ENCODE data around the gene REG4.
A peak's percentile ranks its signal among the peaks of the same experiment; 100 is the strongest.
"Not testable (repeated sequence)": the region's sequence is repeated elsewhere in the genome, so short reads cannot be mapped to it uniquely, and the experiment has no call there.

REG4 gene

DNA sequence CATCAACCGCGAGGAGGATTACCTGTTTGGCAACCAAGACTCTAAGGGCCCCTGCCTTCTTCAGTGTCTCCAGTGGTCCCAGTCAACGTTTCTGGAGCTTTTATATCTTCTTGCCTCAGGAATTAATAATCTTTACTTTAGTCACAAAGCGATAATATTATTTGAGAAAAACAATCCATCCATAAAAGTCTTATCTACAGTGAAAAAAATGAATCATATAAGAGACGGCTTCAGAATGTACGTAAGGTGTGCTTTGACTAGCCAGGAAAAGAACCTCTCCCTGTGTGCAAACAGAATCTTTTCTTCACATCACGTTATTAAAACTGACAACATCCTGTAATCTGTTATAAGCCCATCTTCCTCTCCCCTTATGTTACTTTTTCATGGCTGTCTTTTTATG is at the start of gene REG4:
Gene REG4 (minus strand): TSS at position 74 of the 400 bp plus-strand sequence. CDS start 2,691 bp downstream, outside the sequence.
- TF ChIP-seq ZFX (IDR thresholded peaks at IDR 0.05) = no peak
- TF ChIP-seq, protein P1, sequence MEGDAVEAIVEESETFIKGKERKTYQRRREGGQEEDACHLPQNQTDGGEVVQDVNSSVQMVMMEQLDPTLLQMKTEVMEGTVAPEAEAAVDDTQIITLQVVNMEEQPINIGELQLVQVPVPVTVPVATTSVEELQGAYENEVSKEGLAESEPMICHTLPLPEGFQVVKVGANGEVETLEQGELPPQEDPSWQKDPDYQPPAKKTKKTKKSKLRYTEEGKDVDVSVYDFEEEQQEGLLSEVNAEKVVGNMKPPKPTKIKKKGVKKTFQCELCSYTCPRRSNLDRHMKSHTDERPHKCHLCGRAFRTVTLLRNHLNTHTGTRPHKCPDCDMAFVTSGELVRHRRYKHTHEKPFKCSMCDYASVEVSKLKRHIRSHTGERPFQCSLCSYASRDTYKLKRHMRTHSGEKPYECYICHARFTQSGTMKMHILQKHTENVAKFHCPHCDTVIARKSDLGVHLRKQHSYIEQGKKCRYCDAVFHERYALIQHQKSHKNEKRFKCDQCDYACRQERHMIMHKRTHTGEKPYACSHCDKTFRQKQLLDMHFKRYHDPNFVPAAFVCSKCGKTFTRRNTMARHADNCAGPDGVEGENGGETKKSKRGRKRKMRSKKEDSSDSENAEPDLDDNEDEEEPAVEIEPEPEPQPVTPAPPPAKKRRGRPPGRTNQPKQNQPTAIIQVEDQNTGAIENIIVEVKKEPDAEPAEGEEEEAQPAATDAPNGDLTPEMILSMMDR (conservative IDR thresholded peaks at IDR 0.05) = no peak
- H3K27ac ChIP-seq = no peak within 1 kb of the TSS

DNA sequence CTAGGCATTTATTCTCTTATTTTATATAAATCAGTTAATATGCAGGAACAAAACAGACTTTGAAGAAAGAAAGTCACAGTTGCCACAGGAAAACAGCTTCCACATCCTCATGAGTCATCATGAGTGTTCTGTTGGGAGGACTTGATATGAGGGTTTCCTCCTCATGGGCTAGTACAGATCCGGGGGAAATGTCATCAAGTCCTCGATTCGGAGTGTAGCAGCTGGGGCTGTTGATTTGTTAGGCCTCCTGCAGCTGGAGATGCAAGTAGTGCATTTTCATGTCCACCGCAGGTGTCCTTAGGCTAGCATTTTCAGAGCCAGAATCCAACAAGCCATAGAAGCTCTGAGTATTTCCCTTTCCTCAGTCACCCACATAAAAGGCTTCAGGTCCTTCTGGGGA is 48.4 kb upstream of the REG4 start:
- H3K27ac ChIP-seq = no peak overlapping the region
- TF ChIP-seq, protein P1 (conservative IDR thresholded peaks at IDR 0.05) = no peak
- no peak for TF ChIP-seq ZFX (IDR thresholded peaks at IDR 0.05)

DNA sequence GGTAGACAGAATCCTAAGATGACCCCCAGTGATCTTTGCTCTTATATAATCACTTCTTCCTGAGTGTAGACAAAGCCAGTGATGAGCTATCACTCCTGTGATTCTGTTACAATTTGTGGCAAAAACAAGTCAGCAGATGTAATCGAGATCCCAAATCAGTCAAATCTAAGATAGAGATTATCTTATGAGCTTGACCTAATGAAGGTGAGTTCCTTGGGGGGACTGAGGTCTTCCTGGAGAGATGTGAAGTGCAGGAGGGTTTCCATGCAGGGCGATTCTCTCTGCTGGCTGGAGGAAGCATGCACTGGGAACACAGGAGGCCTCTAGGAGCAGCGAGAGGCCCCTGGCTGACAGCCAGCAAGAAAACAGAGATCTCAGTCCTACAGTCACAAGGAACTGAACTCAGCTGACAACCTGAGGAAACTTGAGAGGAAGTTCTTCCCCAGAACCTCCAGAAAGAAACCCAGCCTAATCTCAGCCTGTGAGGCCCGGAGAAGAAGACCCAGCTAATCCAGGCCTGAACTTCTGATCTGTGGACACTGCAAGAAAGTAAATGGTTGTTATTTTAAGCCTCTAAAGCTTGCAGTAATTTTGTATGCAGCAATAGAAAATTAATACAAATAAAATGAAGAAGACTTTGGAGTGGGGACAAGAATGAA is 47.4 kb upstream of the REG4 start:
- not testable (repeated sequence) for H3K27ac ChIP-seq

DNA sequence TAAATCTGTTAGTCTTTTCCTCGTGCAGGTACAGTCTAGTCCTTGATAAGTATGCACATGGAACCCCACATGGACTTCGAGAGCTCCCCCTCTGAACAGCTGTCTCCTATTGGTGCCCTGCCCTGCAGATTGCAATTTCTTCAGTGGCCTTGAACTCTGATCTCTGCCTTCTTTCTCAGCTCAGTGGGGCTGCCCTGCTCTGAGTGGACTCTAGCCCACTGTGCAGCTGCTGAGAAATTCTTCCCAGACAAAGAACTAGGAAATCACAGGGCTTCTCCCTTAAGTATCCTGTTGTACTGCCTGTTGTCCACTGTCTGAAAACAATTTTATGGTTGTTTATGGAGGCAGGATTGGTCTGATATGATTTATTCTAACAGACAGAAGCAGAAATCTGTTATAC is 46.9 kb upstream of the REG4 start:
- H3K27ac ChIP-seq = no peak overlapping the region
- TF ChIP-seq ZFX (IDR thresholded peaks at IDR 0.05) = no peak
- TF ChIP-seq, protein P1 (conservative IDR thresholded peaks at IDR 0.05) = no peak

- H3K27ac ChIP-seq = no peak overlapping the region
- TF ChIP-seq, protein P1 (conservative IDR thresholded peaks at IDR 0.05) = no peak
- TF ChIP-seq ZFX (IDR thresholded peaks at IDR 0.05) = no peak
Observed at GRCh38 chr1:119853155-119853554, 41.9 kb upstream of the REG4 start.

DNA sequence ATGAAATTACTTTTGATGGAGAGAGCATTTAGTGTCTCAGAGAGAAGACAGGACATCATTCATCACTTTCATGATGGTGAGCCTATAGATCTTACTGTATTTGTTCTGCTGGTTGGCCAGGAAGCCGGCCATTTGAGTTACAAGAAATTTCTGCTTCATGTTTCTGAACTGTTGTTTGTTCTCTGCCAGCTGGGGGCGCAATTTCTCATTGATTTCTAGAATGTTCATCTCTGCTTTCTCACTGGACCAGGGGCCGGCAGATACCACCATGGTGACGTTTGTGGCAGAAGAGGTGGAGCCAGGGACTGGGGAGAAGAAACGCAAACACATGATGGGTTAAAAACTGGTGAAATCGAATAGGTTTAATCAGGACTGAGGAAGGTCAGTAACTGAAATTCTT is 32.9 kb upstream of the REG4 start:
- TF ChIP-seq, protein P1 (conservative IDR thresholded peaks at IDR 0.05) = peak; percentile 32

DNA sequence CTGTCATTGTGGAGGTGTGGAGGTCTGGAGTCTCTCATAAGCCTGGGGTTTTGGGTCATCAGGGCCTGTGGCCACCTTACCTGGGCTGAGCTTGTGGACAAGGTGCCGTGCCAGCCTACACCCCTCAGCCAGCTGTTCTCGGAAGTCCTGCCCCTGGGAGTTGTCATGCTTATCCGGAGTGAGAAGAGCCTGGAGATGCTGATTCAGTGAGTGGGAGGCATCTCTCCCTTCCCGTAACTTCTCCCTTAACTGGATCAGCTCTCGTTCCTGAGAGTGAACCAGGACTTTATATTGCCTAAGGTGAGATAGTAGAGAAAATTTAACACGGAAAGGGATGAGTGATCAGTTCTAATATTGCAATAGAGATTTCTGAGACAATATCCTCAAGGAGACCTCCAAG is 30.0 kb upstream of the REG4 start:
- TF ChIP-seq, protein P1 (conservative IDR thresholded peaks at IDR 0.05) = no peak
- no peak for TF ChIP-seq ZFX (IDR thresholded peaks at IDR 0.05)
- no peak overlapping the region for H3K27ac ChIP-seq

More for the DNA sequence above, 32.9 kb upstream of the REG4 start:
- H3K27ac ChIP-seq = not testable (repeated sequence)

DNA sequence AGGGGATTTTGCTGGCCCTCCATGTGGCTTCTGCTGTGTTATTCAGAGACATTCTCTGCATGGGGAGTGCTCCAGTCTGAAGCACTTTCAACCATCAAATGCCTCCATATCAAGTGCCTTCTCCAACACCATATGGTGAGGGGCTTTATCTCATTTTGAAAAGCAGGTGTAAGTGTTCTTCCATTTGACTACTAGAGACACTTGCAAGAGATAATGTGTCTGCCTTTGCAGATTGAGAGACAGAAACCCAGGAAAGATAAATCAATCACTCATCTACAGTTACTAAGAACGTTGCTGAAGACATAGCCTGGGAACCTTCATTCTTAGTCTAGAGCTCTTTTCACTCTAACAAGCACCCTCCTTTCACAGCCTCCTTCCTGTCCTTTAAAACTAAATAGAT is 29.5 kb upstream of the REG4 start:
- no peak for TF ChIP-seq ZFX (IDR thresholded peaks at IDR 0.05)
- TF ChIP-seq, protein P1 (conservative IDR thresholded peaks at IDR 0.05) = no peak
- no peak overlapping the region for H3K27ac ChIP-seq
